ENCODE results near the gene SNAPC4.

- no peak for TF ChIP-seq ZNF77 (CRISPR knock-in tag; IDR thresholded peaks at IDR 0.05)
- no peak for TF ChIP-seq ZBTB7A (IDR thresholded peaks at IDR 0.05; ENCODE audit: borderline replicate concordance, control insufficient read depth, low read depth, low read length)
- no peak for TF ChIP-seq MAFK (IDR thresholded peaks at IDR 0.05; ENCODE audit: low read length)
- no peak for TF ChIP-seq TARDBP (IDR thresholded peaks at IDR 0.05)
- TF ChIP-seq ARNT (IDR thresholded peaks at IDR 0.05): no peak
- TF ChIP-seq, protein P1, sequence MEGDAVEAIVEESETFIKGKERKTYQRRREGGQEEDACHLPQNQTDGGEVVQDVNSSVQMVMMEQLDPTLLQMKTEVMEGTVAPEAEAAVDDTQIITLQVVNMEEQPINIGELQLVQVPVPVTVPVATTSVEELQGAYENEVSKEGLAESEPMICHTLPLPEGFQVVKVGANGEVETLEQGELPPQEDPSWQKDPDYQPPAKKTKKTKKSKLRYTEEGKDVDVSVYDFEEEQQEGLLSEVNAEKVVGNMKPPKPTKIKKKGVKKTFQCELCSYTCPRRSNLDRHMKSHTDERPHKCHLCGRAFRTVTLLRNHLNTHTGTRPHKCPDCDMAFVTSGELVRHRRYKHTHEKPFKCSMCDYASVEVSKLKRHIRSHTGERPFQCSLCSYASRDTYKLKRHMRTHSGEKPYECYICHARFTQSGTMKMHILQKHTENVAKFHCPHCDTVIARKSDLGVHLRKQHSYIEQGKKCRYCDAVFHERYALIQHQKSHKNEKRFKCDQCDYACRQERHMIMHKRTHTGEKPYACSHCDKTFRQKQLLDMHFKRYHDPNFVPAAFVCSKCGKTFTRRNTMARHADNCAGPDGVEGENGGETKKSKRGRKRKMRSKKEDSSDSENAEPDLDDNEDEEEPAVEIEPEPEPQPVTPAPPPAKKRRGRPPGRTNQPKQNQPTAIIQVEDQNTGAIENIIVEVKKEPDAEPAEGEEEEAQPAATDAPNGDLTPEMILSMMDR (IDR thresholded peaks at IDR 0.05 in 2 of 3, conservative IDR thresholded peaks at IDR 0.05 in 1 of 3; ENCODE audit: insufficient read depth in 2 of 3, low read depth in 1 of 3, low read length in 3 of 3): no peak
- no peak for TF ChIP-seq NCOA4 (IDR thresholded peaks at IDR 0.05; ENCODE audit: partially characterized antibody)
- TF ChIP-seq ZNF717 (CRISPR knock-in tag; IDR thresholded peaks at IDR 0.05): no peak
These were observed 26.8 kb upstream of the SNAPC4 start for GRCh38 chr9:136426787-136427186.
